VCaP (cell line): ENCODE results near the gene SLC16A3.

Experiments
- H3K27ac ChIP-seq: fragments of 450-650 bp; 2 replicates; pipeline ENCODE4 v1.5.1; 2017
- CTCF ChIP-seq: fragments of 450-650 bp; conservative IDR thresholded peaks from 2 replicates; pipeline ENCODE4 v1.5.1; 2017; ENCODE audit warnings: mild to moderate bottlenecking, moderate library complexity

The SLC16A3 gene

GRCh38 chr17:82228842-82229697 is at the start of gene SLC16A3:
Gene SLC16A3, plus strand, starts transcription at chr17:82229042. Its CDS starts 6,967 bp downstream, at chr17:82236009.
- peak within 1 kb of the TSS; percentile 42; the same call in 1 of the 2 replicates for H3K27ac ChIP-seq
- no peak for TF ChIP-seq CTCF

GRCh38 chr17:82179412-82179811 is 49.4 kb upstream of the SLC16A3 start:
- H3K27ac ChIP-seq = no peak overlapping the region
- no peak for TF ChIP-seq CTCF

GRCh38 chr17:82179946-82180475 is 48.8 kb upstream of the SLC16A3 start:
- no peak for TF ChIP-seq CTCF
- no peak overlapping the region for H3K27ac ChIP-seq

- H3K27ac ChIP-seq = no peak overlapping the region
- no peak for TF ChIP-seq CTCF
These were observed 47.9 kb upstream of the SLC16A3 start for GRCh38 chr17:82180776-82181528.

GRCh38 chr17:82184761-82185160 is 44.1 kb upstream of the SLC16A3 start:
- H3K27ac ChIP-seq = no peak overlapping the region
- TF ChIP-seq CTCF = no peak

- no peak overlapping the region for H3K27ac ChIP-seq
- no peak for TF ChIP-seq CTCF
These were observed 42.6 kb upstream of the SLC16A3 start for GRCh38 chr17:82186221-82186620.

GRCh38 chr17:82187500-82187899 is 41.3 kb upstream of the SLC16A3 start:
- H3K27ac ChIP-seq = no peak overlapping the region
- no peak for TF ChIP-seq CTCF
